PC-3 (cell line): ENCODE results near the gene RAB42.

ENCODE experiments used
- EZH2 ChIP-seq: fragments of 300-600 bp; sonication (generic); IDR thresholded peaks from one replicate; pipeline ENCODE4 v1.6.1; 2017; ENCODE audit warnings: antibody characterized with exemption, mild to moderate bottlenecking, low read length; ENCODE audit not compliant: unreplicated experiment
- TF ChIP-seq, protein P1 (sequence below): fragments of 300-600 bp; sonication (generic); conservative IDR thresholded peaks from 2 replicates; pipeline ENCODE4 v1.5.1; 2017; ENCODE audit warnings: antibody characterized with exemption, low read depth, mild to moderate bottlenecking, low read length

DNA sequence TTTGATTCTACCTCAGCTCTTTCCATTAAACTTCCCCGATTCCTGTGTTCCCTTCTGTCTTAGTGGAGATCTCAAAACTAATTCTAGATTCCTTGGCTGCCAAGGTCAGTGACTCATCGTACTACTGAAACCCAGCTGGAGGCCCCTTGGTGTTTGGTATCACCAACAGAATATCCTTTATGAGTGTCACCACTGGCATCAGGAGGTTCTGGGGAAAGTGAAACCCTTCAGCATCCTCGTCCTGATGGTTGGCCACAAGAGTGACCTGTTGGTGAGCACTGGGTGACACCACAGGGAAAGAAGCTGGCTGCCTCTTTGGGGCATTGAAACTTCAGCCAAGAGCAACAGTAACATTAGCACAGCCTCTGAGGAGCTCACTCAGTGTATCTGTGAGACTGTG is 9.6 kb downstream of the RAB42 start:
- TF ChIP-seq, protein P1, sequence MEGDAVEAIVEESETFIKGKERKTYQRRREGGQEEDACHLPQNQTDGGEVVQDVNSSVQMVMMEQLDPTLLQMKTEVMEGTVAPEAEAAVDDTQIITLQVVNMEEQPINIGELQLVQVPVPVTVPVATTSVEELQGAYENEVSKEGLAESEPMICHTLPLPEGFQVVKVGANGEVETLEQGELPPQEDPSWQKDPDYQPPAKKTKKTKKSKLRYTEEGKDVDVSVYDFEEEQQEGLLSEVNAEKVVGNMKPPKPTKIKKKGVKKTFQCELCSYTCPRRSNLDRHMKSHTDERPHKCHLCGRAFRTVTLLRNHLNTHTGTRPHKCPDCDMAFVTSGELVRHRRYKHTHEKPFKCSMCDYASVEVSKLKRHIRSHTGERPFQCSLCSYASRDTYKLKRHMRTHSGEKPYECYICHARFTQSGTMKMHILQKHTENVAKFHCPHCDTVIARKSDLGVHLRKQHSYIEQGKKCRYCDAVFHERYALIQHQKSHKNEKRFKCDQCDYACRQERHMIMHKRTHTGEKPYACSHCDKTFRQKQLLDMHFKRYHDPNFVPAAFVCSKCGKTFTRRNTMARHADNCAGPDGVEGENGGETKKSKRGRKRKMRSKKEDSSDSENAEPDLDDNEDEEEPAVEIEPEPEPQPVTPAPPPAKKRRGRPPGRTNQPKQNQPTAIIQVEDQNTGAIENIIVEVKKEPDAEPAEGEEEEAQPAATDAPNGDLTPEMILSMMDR: no peak
- TF ChIP-seq EZH2: no peak
